Fibroblast of villous mesenchyme (primary cell): ENCODE results near the gene TMUB1. TPM values are rescaled to one million over a fixed set of nuclear protein-coding genes. Genes with fewer than 3 reads are reported as not detected.

Experiments used
- DNase-seq: peaks from one replicate; pipeline ENCODE4 v3.0.0-alpha.2; 2010; ENCODE audit warnings: low read depth
- H3K4me3 ChIP-seq: 2 replicates; pipeline ENCODE4 v1.5.1; 2011; ENCODE audit warnings: low read depth, mild to moderate bottlenecking, low read length
- CTCF ChIP-seq: IDR thresholded peaks from 2 replicates; pipeline ENCODE4 v1.5.1; 2012; ENCODE audit warnings: low read depth, mild to moderate bottlenecking, low read length; ENCODE audit not compliant: insufficient read depth
- total RNA-seq: library from RNA; depleted of rRNA; stranded (reverse); fragments of >200 nt; gene quantifications from 2 replicates; pipeline ENCODE4 v1.2.3, GENCODE V29; 2012

The TMUB1 gene
- total RNA-seq, 1 donor, result 17.7 TPM

- peak overlapping the region; percentile 83 for H3K4me3 ChIP-seq
- peak; percentile 94 for DNase-seq
- TF ChIP-seq CTCF, result no peak
Observed at GRCh38 chr7:151088856-151089699, 5.8 kb upstream of the TMUB1 start.

GRCh38 chr7:151088019-151088855, 4.9 kb upstream of the TMUB1 start:
- no peak for TF ChIP-seq CTCF
- peak; percentile 40 for DNase-seq
- peak overlapping the region; percentile 83 for H3K4me3 ChIP-seq

- peak; percentile 64 for DNase-seq
- H3K4me3 ChIP-seq, result peak overlapping the region; percentile 83
- TF ChIP-seq CTCF, result peak; percentile 23
Observed at GRCh38 chr7:151087245-151088018, 4.1 kb upstream of the TMUB1 start.

GRCh38 chr7:151086802-151087244, 3.5 kb upstream of the TMUB1 start:
- no peak for TF ChIP-seq CTCF
- DNase-seq, result peak; percentile 51
- H3K4me3 ChIP-seq, result peak overlapping the region; percentile 83

- peak within 1 kb of the TSS; percentile 83 for H3K4me3 ChIP-seq
- no peak for TF ChIP-seq CTCF
- DNase-seq, result peak; percentile 83
Observed at GRCh38 chr7:151085691-151086620, 2.7 kb upstream of the TMUB1 start, which contains the start of gene AGAP3. Gene AGAP3, plus strand, starts transcription at chr7:151086475. Its CDS starts 267 bp downstream, at chr7:151086742.

- peak overlapping the region; percentile 83 for H3K4me3 ChIP-seq
- no peak for DNase-seq
Observed at GRCh38 chr7:151085329-151085690, 2.0 kb upstream of the TMUB1 start.

More at GRCh38 chr7:151085329-151085690, 2.0 kb upstream of the TMUB1 start:
- TF ChIP-seq CTCF, result no peak
